Measurements from ENCODE around the gene CD55. TPM values are rescaled to one million over a fixed set of nuclear protein-coding genes. Genes with fewer than 3 reads are reported as not detected.

CD55 gene
- total and polyA plus RNA-seq, 9 donors: 32.8 to 237 (median 89.7) TPM

- intact Hi-C loops (cut with DNase I): loop anchor here in 3 of 4 donors (10.0 kb wide), 4 partner anchors 317 to 357 kb away; partner anchors contain the start of genes C4BPB (in 1 of the 3), PFKFB2 (in 1 of the 3) and YOD1 (in 1 of the 3)
- DNase-seq: no peak
- Histone ChIP-seq H3K4me1 (ENCODE audit: insufficient read depth) (no peaks in the 10 kb centered on the region), H3K27ac (no peak overlapping the region), H3K4me3 (no peak overlapping the region), H3K9me3 (no peaks in the 10 kb centered on the region), H3K27me3 (no peaks in the 10 kb centered on the region), H3K36me3 (no peaks in the 10 kb centered on the region)
- TF ChIP-seq POLR2A (IDR thresholded peaks at IDR 0.05): no peak
- TF ChIP-seq EP300 (IDR thresholded peaks at IDR 0.05): no peak
- no peak for TF ChIP-seq CTCF (IDR thresholded peaks at IDR 0.05)
- 94 to 98% (median 97%) methylated on average over 7 of the region's 7 CpGs for WGBS, 3 donors
These were observed 80.1 kb downstream of the CD55 start for GRCh38 chr1:207401578-207401977.

DNA sequence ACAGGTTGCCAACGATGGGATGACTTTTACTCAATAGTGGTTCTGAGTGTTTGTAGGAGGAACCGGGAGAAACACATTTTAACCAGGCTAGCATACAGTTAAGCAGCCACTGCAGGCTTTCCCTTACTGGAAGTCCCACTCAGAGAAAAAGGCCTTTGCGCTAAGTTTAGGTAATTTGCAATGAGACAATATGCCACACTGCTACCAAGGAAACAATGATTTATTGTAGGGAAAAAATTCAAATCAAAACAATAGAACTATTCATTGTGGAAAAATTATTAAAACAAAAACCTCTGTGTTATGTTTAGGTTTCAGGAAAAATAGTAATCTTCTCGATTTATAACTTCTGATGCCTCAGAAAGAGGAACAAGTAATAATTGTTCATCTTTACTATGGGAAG lies 81.3 kb downstream of the CD55 start:
- Histone ChIP-seq H3K4me1 (ENCODE audit: insufficient read depth) (no peaks in the 10 kb centered on the region), H3K27ac (no peak overlapping the region), H3K27me3 (no peaks in the 10 kb centered on the region), H3K4me3 (no peak overlapping the region), H3K9me3 (no peaks in the 10 kb centered on the region), H3K36me3 (no peaks in the 10 kb centered on the region)
- DNase-seq: no peak
- WGBS, 3 donors: 43 to 60% (median 54%) methylated on average over 4 of the region's 4 CpGs
- TF ChIP-seq POLR2A (IDR thresholded peaks at IDR 0.05) (no peak), CTCF (IDR thresholded peaks at IDR 0.05) (no peak), EP300 (IDR thresholded peaks at IDR 0.05) (no peak)
- intact Hi-C loops (cut with DNase I): loop anchor here in 3 of 4 donors (10.0 kb wide), 4 partner anchors 318 to 358 kb away; partner anchors contain the start of genes C4BPB (in 1 of the 3), PFKFB2 (in 1 of the 3) and YOD1 (in 1 of the 3)

DNA sequence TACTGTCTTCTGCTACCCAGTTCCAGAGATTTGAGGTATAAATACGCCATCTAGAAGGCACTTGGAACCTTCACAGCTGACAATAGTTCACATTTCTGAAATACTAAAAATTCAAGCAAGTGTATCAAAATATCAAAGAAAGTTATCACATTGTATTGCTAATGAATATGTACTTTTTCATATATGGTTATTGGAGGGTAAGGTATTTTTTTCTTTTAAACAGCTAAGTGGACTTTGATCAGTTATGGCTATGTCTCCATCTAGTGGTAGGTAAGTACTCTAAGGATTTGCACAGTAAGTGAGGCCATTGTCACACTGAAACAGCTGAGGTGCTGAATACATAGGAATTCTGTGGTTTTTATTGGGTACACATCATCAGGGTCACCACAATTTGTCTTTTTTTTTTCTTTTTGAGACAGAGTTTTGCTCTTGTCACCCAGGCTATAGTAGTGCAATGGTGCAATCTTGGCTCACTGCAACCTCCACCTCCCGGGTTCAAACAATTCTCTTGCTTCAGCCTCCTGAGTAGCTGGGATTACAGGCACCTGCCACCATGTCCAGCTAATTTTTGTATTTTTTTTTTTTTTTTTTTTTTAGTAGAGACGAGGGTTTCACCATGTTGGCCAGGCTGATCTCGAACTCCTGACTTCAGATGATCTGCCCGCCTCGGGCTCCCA lies 83.5 kb downstream of the CD55 start:
- intact Hi-C loops (cut with DNase I): loop anchor here (5.0 to 10.0 kb wide), 5 partner anchors 320 to 360 kb away; partner anchors contain the start of genes C4BPB (in 1 of the 4), PFKFB2 (in 1 of the 4) and YOD1 (in 1 of the 4)
- WGBS, 3 donors: 80 to 84% (median 82%) methylated on average over 6 of the region's 6 CpGs
- TF ChIP-seq EP300 (IDR thresholded peaks at IDR 0.05) (no peak), POLR2A (IDR thresholded peaks at IDR 0.05) (no peak), CTCF (IDR thresholded peaks at IDR 0.05) (peak; percentile 47 to 76 (median 64))

GRCh38 chr1:207405814-207406213 lies 84.3 kb downstream of the CD55 start:
- Histone ChIP-seq H3K27me3 (no peaks in the 10 kb centered on the region), H3K36me3 (no peaks in the 10 kb centered on the region), H3K9me3 (no peaks in the 10 kb centered on the region), H3K27ac (no peak overlapping the region), H3K4me3 (no peak overlapping the region), H3K4me1 (ENCODE audit: insufficient read depth) (no peaks in the 10 kb centered on the region)
- intact Hi-C loops (cut with DNase I): loop anchor here (5.0 to 10.0 kb wide), 5 partner anchors 321 to 361 kb away; partner anchors contain the start of genes C4BPB (in 1 of the 4), PFKFB2 (in 1 of the 4) and YOD1 (in 1 of the 4)
- DNase-seq: no peak
- TF ChIP-seq EP300 (IDR thresholded peaks at IDR 0.05) (no peak), POLR2A (IDR thresholded peaks at IDR 0.05) (no peak), CTCF (IDR thresholded peaks at IDR 0.05) (no peak)

More for the DNA sequence above, 83.5 kb downstream of the CD55 start:
- Histone ChIP-seq H3K27me3 (no peaks in the 10 kb centered on the region), H3K9me3 (no peaks in the 10 kb centered on the region), H3K4me3 (no peak overlapping the region), H3K27ac (no peak overlapping the region), H3K4me1 (ENCODE audit: insufficient read depth) (no peaks in the 10 kb centered on the region), H3K36me3 (no peaks in the 10 kb centered on the region)
- no peak for DNase-seq
